Astrocyte (in vitro differentiated cells and primary cell): ENCODE data around the gene APOC3.

Experiments used
- CTCF ChIP-seq: IDR thresholded peaks from 2 replicates; pipeline ENCODE4 v1.5.1; 2011; ENCODE audit warnings: low read depth, mild to moderate bottlenecking, inconsistent platforms, low read length, moderate library complexity; ENCODE audit not compliant: insufficient read depth
- EZH2 ChIP-seq: IDR thresholded peaks from 2 replicates; pipeline ENCODE4 v1.6.1; 2012; ENCODE audit warnings: mild to moderate bottlenecking, low read length, inconsistent platforms; ENCODE audit not compliant: insufficient read depth

GRCh38 chr11:116828632-116829524 lies 829 bp upstream of the APOC3 start:
- TF ChIP-seq CTCF (no peak), EZH2 (no peak)
